Measurements from ENCODE around the gene ST6GALNAC5. TPM values are rescaled to one million over a fixed set of nuclear protein-coding genes. Genes with fewer than 3 reads are reported as not detected.
A peak's percentile ranks its signal among the peaks of the same experiment; 100 is the strongest.

ST6GALNAC5 gene
- total RNA-seq, 1 experiment from 2014 or later = 0.24 TPM

DNA sequence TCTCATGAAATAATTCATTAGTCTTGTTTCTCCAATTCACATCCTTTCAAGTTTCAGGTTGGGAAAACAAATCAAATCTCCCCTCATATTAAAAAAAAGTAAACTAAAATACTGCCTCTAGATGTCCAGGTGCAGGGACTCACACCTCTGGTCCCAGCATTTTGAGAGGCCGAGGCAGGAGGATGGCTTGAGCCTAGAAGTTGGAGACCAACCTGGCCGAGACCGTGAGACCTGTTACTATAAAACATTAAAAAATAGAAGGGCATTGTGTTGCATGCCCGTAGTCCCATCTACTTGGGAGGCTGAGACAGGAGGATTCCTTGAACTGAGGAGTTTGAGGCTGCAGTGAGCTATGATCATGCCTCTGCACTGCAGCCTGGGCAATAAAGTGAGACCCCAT is 61.9 kb downstream of the ST6GALNAC5 start:
- Histone ChIP-seq H3F3A (ENCODE audit: insufficient read depth, low read depth) (no peaks in the 10 kb centered on the region; the same call in 1 of the 2 replicates), H3K9me2 (ENCODE audit: insufficient read depth) (no peaks in the 10 kb centered on the region; the same call in 1 of the 2 replicates), H3K27me3 (ENCODE audit: insufficient read depth, low read depth) (no peaks in the 10 kb centered on the region), H3K4me2 (no peak overlapping the region), H3K9me3 (ENCODE audit: insufficient read depth, low read depth) (no peaks in the 10 kb centered on the region), H3K4me3 (no peak overlapping the region), H3K27ac (no peak overlapping the region), H3K4me1 (replicated peaks; ENCODE audit: insufficient read depth) (peaks cover 7% of the 10 kb centered on the region), H3K36me3 (ENCODE audit: low read depth) (no peaks in the 10 kb centered on the region), H2AFZ (no peak overlapping the region), H4K20me1 (ENCODE audit: insufficient read depth) (no peaks in the 10 kb centered on the region), H3K79me2 (ENCODE audit: low read depth) (no peaks in the 10 kb centered on the region)
- POLR2A ChIA-PET (ENCODE audit: unreplicated experiment) = no interaction called here
- intact Hi-C loops (cut with micrococcal nuclease; ENCODE audit: unreplicated experiment) = no loop called here
- no TSS peak for BruUV-seq (replicated peaks)
- TF ChIP-seq EZH2 (IDR thresholded peaks at IDR 0.05; ENCODE audit: low read depth) = no peak
- TF ChIP-seq, protein P1, sequence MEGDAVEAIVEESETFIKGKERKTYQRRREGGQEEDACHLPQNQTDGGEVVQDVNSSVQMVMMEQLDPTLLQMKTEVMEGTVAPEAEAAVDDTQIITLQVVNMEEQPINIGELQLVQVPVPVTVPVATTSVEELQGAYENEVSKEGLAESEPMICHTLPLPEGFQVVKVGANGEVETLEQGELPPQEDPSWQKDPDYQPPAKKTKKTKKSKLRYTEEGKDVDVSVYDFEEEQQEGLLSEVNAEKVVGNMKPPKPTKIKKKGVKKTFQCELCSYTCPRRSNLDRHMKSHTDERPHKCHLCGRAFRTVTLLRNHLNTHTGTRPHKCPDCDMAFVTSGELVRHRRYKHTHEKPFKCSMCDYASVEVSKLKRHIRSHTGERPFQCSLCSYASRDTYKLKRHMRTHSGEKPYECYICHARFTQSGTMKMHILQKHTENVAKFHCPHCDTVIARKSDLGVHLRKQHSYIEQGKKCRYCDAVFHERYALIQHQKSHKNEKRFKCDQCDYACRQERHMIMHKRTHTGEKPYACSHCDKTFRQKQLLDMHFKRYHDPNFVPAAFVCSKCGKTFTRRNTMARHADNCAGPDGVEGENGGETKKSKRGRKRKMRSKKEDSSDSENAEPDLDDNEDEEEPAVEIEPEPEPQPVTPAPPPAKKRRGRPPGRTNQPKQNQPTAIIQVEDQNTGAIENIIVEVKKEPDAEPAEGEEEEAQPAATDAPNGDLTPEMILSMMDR (conservative IDR thresholded peaks at IDR 0.05) = no peak
- DNase-seq = no peak
- CTCF ChIA-PET = no interaction called here

DNA sequence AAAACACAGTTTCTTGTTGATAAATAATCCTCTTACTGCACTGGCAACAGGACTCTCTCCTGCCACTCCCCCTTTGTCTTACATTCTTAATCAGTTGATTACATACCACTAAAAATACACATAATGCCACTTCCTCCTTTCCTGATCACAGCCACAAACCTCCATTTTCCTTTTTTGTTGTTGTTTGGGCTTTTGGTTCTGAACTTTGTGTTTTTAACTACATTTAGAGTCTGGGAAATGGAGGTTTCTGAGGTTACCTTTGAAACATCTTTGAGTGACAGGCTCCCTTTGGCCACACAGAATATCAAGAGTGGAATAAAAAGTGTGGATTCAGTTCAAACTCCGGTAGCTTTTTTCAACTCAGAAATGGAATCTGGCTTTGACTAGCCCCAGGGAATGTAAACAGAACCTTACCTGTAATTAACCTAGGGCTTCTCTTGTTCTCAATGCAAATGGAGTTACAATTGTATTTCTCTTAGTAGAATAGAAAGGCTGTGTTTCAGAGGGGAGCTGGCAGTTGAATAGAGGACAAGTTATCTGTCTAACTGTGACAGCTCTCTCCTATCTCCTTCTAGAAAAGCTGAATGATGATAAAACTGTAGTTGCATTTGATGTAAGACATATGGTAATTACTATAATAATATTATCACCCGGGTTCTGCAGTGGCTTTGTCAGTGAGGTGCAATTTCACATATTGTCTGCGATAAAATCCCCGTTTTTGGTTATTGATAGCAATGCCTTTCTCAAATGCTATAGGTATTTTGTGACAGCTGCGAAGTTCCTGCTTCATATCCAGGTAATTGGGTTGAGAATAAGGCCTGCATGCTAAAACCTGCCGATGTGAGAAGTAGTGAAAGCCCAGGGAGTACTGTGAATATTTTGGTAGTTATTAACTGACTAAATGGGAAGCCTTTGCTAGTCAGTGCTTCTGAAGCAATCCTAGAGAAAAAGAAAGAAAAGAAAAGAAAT is 66.9 kb downstream of the ST6GALNAC5 start:
- peak overlapping the region; percentile 50 for H3K27ac ChIP-seq
- H3K4me3 ChIP-seq = no peak overlapping the region
- H4K20me1 ChIP-seq (ENCODE audit: insufficient read depth) = no peaks in the 10 kb centered on the region
- no peak for TF ChIP-seq EZH2 (IDR thresholded peaks at IDR 0.05; ENCODE audit: low read depth)
- TF ChIP-seq, protein P1 (conservative IDR thresholded peaks at IDR 0.05) = no peak
- no peaks in the 10 kb centered on the region for H3K9me3 ChIP-seq (ENCODE audit: insufficient read depth, low read depth)
- H3K9me2 ChIP-seq (ENCODE audit: insufficient read depth) = no peaks in the 10 kb centered on the region
- no peak for DNase-seq
- intact Hi-C loops (cut with micrococcal nuclease; ENCODE audit: unreplicated experiment) = no loop called here
- CTCF ChIA-PET = no interaction called here
- no TSS peak for BruUV-seq (replicated peaks)
- peak overlapping the region; percentile 74 for H2AFZ ChIP-seq
- H3K36me3 ChIP-seq (ENCODE audit: low read depth) = no peaks in the 10 kb centered on the region
- POLR2A ChIA-PET (ENCODE audit: unreplicated experiment) = no interaction called here
- H3K79me2 ChIP-seq (ENCODE audit: low read depth) = no peaks in the 10 kb centered on the region
- H3F3A ChIP-seq (ENCODE audit: insufficient read depth, low read depth) = no peaks in the 10 kb centered on the region; the same call in 1 of the 2 replicates
- no peaks in the 10 kb centered on the region for H3K27me3 ChIP-seq (ENCODE audit: insufficient read depth, low read depth)
- H3K4me2 ChIP-seq = peak overlapping the region; percentile 66
- H3K4me1 ChIP-seq (replicated peaks; ENCODE audit: insufficient read depth) = peaks cover 10% of the 10 kb centered on the region

DNA sequence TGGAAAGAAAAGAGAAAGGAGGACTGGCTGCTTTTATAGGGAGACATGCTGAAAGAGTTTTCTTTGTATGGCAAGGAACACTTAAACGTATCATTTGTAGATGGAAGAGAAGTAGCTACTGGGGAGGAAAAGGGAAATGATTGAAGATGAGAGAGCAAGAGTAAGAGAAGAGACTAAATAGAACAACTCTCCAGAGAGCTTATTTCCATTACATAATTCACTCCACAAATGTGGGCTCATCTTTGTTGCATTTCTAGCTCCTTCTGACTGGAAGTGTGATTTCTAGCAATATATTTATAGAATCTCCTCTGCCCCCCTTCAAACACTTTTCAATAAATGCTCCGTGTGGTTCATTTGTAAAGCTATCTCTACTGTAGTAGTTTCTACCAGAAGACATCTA is 71.0 kb downstream of the ST6GALNAC5 start:
- no TSS peak for BruUV-seq (replicated peaks)
- H2AFZ ChIP-seq = no peak overlapping the region
- no peaks in the 10 kb centered on the region for H3K79me2 ChIP-seq (ENCODE audit: low read depth)
- H4K20me1 ChIP-seq (ENCODE audit: insufficient read depth) = no peaks in the 10 kb centered on the region
- ChIA-PET CTCF (no interaction called here), POLR2A (ENCODE audit: unreplicated experiment) (no interaction called here)
- H3K27ac ChIP-seq = no peak overlapping the region
- TF ChIP-seq, protein P1 (conservative IDR thresholded peaks at IDR 0.05) = no peak
- no peak for TF ChIP-seq EZH2 (IDR thresholded peaks at IDR 0.05; ENCODE audit: low read depth)
- H3F3A ChIP-seq (ENCODE audit: insufficient read depth, low read depth) = no peaks in the 10 kb centered on the region; the same call in 1 of the 2 replicates
- H3K4me3 ChIP-seq = no peak overlapping the region
- intact Hi-C loops (cut with micrococcal nuclease; ENCODE audit: unreplicated experiment) = no loop called here
- no peak overlapping the region for H3K4me2 ChIP-seq
- H3K9me2 ChIP-seq (ENCODE audit: insufficient read depth) = no peaks in the 10 kb centered on the region
- H3K27me3 ChIP-seq (ENCODE audit: insufficient read depth, low read depth) = no peaks in the 10 kb centered on the region
- H3K4me1 ChIP-seq (replicated peaks; ENCODE audit: insufficient read depth) = peaks cover 10% of the 10 kb centered on the region
- no peak for DNase-seq
- no peaks in the 10 kb centered on the region for H3K9me3 ChIP-seq (ENCODE audit: insufficient read depth, low read depth)
- no peaks in the 10 kb centered on the region for H3K36me3 ChIP-seq (ENCODE audit: low read depth)
